Fibroblast of skin of abdomen (primary cell): Measurements from ENCODE around the gene TRAPPC3.

ENCODE experiments used
- DNase-seq: peaks from one replicate; pipeline ENCODE4 v3.0.0-alpha.2; 2013

Gene TRAPPC3

GRCh38 chr1:36125129-36125991 is 23.9 kb downstream of the TRAPPC3 start, which contains the start of gene COL8A2:
COL8A2 (minus strand) TSS chr1:36125222; CDS start chr1:36100242, 24,980 bp downstream.
- DNase-seq, result no peak

GRCh38 chr1:36124404-36125128 is 24.7 kb downstream of the TRAPPC3 start:
- DNase-seq, result no peak

GRCh38 chr1:36123356-36123755 is 25.9 kb downstream of the TRAPPC3 start:
- DNase-seq, result peak; percentile 56

- DNase-seq, result no peak
These were observed 26.9 kb downstream of the TRAPPC3 start for GRCh38 chr1:36122062-36123030.

- no peak for DNase-seq
These were observed 29.8 kb downstream of the TRAPPC3 start for GRCh38 chr1:36119456-36119855.

- DNase-seq, result no peak
These were observed 30.7 kb downstream of the TRAPPC3 start for GRCh38 chr1:36118447-36119204.

GRCh38 chr1:36116901-36117300 is 32.4 kb downstream of the TRAPPC3 start:
- no peak for DNase-seq

- DNase-seq, result peak; percentile 47
These were observed 33.4 kb downstream of the TRAPPC3 start for GRCh38 chr1:36115931-36116330.

GRCh38 chr1:36115200-36115669 is 34.1 kb downstream of the TRAPPC3 start:
- peak; percentile 85 for DNase-seq

- no peak for DNase-seq
These were observed 34.9 kb downstream of the TRAPPC3 start for GRCh38 chr1:36114371-36114770.

GRCh38 chr1:36112823-36113222 is 36.5 kb downstream of the TRAPPC3 start:
- DNase-seq, result no peak

GRCh38 chr1:36111151-36111550 is 38.1 kb downstream of the TRAPPC3 start:
- DNase-seq, result no peak

GRCh38 chr1:36109041-36109679 is 40.1 kb downstream of the TRAPPC3 start:
- DNase-seq, result peak; percentile 87

GRCh38 chr1:36108314-36108713 is 41.0 kb downstream of the TRAPPC3 start:
- peak; percentile 83 for DNase-seq

- no peak for DNase-seq
These were observed 41.9 kb downstream of the TRAPPC3 start for GRCh38 chr1:36107394-36107793.

GRCh38 chr1:36106269-36106668 is 43.0 kb downstream of the TRAPPC3 start:
- no peak for DNase-seq

- DNase-seq, result no peak
These were observed 47.7 kb downstream of the TRAPPC3 start for GRCh38 chr1:36101546-36101945.

GRCh38 chr1:36100376-36100775 is 48.9 kb downstream of the TRAPPC3 start:
- DNase-seq, result no peak

GRCh38 chr1:36099681-36100341 is 49.5 kb downstream of the TRAPPC3 start:
- DNase-seq, result peak; percentile 75

GRCh38 chr1:36098650-36099365 is 50.5 kb downstream of the TRAPPC3 start:
- no peak for DNase-seq
